GM18907 (cell line): ENCODE data around the gene KRR1.
"Not testable (repeated sequence)": the region's sequence is repeated elsewhere in the genome, so short reads cannot be mapped to it uniquely, and the experiment has no call there.

Source experiments
- ATAC-seq: cut with Tn5 transposase; IDR thresholded peaks from one replicate; pipeline ENCODE4 v1.9.1; 2021; ENCODE audit warnings: mild to moderate bottlenecking, moderate library complexity; ENCODE audit not compliant: unreplicated experiment

Gene KRR1

GRCh38 chr12:75479963-75480461 is 31.4 kb downstream of the KRR1 start:
- peak; percentile 41 for ATAC-seq

- peak; percentile 34 for ATAC-seq
These were observed 33.2 kb downstream of the KRR1 start for GRCh38 chr12:75478116-75478794.

GRCh38 chr12:75477137-75477536 is 34.3 kb downstream of the KRR1 start:
- ATAC-seq = no peak

GRCh38 chr12:75476071-75476470 is 35.3 kb downstream of the KRR1 start:
- ATAC-seq = no peak

- ATAC-seq = no peak
These were observed 37.3 kb downstream of the KRR1 start for GRCh38 chr12:75474116-75474515.

GRCh38 chr12:75471902-75472890 is 39.2 kb downstream of the KRR1 start:
- ATAC-seq = peak; percentile 61

GRCh38 chr12:75460204-75460603 is 51.2 kb downstream of the KRR1 start:
- no peak for ATAC-seq

- no peak for ATAC-seq
These were observed 51.7 kb downstream of the KRR1 start for GRCh38 chr12:75459755-75460154.

- not testable (repeated sequence) for ATAC-seq
These were observed 53.5 kb downstream of the KRR1 start for GRCh38 chr12:75457866-75458265.

- no peak for ATAC-seq
These were observed 54.2 kb downstream of the KRR1 start for GRCh38 chr12:75457191-75457590.

GRCh38 chr12:75455839-75456238 is 55.6 kb downstream of the KRR1 start:
- ATAC-seq = no peak

GRCh38 chr12:75452675-75453330 is 58.6 kb downstream of the KRR1 start:
- ATAC-seq = no peak

- ATAC-seq = no peak
These were observed 63.6 kb downstream of the KRR1 start for GRCh38 chr12:75447691-75448393.

- no peak for ATAC-seq
These were observed 64.6 kb downstream of the KRR1 start for GRCh38 chr12:75446857-75447256.

GRCh38 chr12:75445137-75445507 is 66.3 kb downstream of the KRR1 start:
- ATAC-seq = not testable (repeated sequence)

GRCh38 chr12:75444429-75445136 is 66.8 kb downstream of the KRR1 start:
- ATAC-seq = no peak

- ATAC-seq = no peak
These were observed 67.7 kb downstream of the KRR1 start for GRCh38 chr12:75443709-75444108.

- not testable (repeated sequence) for ATAC-seq
These were observed 69.0 kb downstream of the KRR1 start for GRCh38 chr12:75442454-75442853.

GRCh38 chr12:75441687-75442449 is 69.5 kb downstream of the KRR1 start:
- not testable (repeated sequence) for ATAC-seq
